Panc1 (cell line): ENCODE results near the gene LY9. TPM values are rescaled to one million over a fixed set of nuclear protein-coding genes. Genes with fewer than 3 reads are reported as not detected.
"Not testable (repeated sequence)": the region's sequence is repeated elsewhere in the genome, so short reads cannot be mapped to it uniquely, and the experiment has no call there.

Experiments
- ATAC-seq: fragments of 200-7000 bp; cut with Tn5 transposase; 2 replicates; pipeline ENCODE4 v1.9.1; 2020; ENCODE audit warnings: mild to moderate bottlenecking, moderate library complexity
- BruUV-seq: library from RNA; stranded (reverse); fragments of 400-500 nt; replicated peaks from 2 replicates; lab custom pipeline; 2021; lab: Mats Ljungman, UMichigan
- CTCF ChIA-PET: fragments of 300-600 bp; sonication (Branson Sonifier 250); formaldehyde crosslinking; loops from one replicate; lab custom pipeline; 2022; ENCODE audit warnings: antibody characterized with exemption; lab: Charles Lee
- POLR2A ChIA-PET: fragments of 300-600 bp; sonication (Branson Sonifier 250); formaldehyde crosslinking; loops from one replicate; lab custom pipeline; 2022; ENCODE audit warnings: antibody characterized with exemption; lab: Charles Lee
- DNase-seq: peaks from one replicate; pipeline ENCODE4 v3.0.0-alpha.2; 2010; ENCODE audit warnings: low read depth, low spot score
- H3K27ac ChIP-seq: 2 replicates; pipeline ENCODE4 v1.5.1; 2011; ENCODE audit warnings: mild to moderate bottlenecking, low read length, inconsistent platforms
- H3K27me3 ChIP-seq: fragments of 200-500 bp; sonication (Bioruptor generic); 2 replicates; pipeline ENCODE4 v1.6.0; 2014; ENCODE audit warnings: low read length, inconsistent platforms; ENCODE audit not compliant: control insufficient read depth, insufficient read depth
- H3K36me3 ChIP-seq: fragments of 200-500 bp; sonication (Bioruptor generic); 2 replicates; pipeline ENCODE4 v1.5.1; 2014; ENCODE audit warnings: inconsistent platforms, mild to moderate bottlenecking, low read length, moderate library complexity; ENCODE audit not compliant: control insufficient read depth, insufficient read depth
- H3K4me1 ChIP-seq: 2 replicates; pipeline ENCODE4 v1.5.1; 2011; ENCODE audit warnings: inconsistent platforms, mild to moderate bottlenecking, low read length, moderate library complexity; ENCODE audit not compliant: control insufficient read depth, insufficient read depth
- H3K4me3 ChIP-seq, 2 experiments: 2 replicates each; pipeline ENCODE4 v1.5.1; 2011 to 2012; ENCODE audit warnings: low read depth in 2 of 2, low read length in 2 of 2, mild to moderate bottlenecking in 2 of 2, inconsistent platforms in 1 of 2, moderate library complexity in 1 of 2
- H3K9me3 ChIP-seq: fragments of 200-500 bp; sonication (Bioruptor generic); 2 replicates; pipeline ENCODE4 v1.5.1; 2014; ENCODE audit warnings: low read depth, mild to moderate bottlenecking, inconsistent platforms, low read length, moderate library complexity; ENCODE audit not compliant: control insufficient read depth, insufficient read depth
- POLR2AphosphoS5 ChIP-seq: IDR thresholded peaks from 2 replicates; pipeline ENCODE4 v1.6.1; 2012; ENCODE audit warnings: mild to moderate bottlenecking, low read depth, low read length, moderate library complexity
- SIN3A ChIP-seq: IDR thresholded peaks from 2 replicates; pipeline ENCODE4 v1.6.1; 2012; ENCODE audit warnings: low read depth, mild to moderate bottlenecking, low read length, moderate library complexity, borderline replicate concordance; ENCODE audit not compliant: insufficient read depth
- TCF7L2 ChIP-seq: IDR thresholded peaks from 2 replicates; pipeline ENCODE4 v1.6.1; 2011; ENCODE audit warnings: mild to moderate bottlenecking, low read depth, low read length, inconsistent platforms
- in situ Hi-C: cut with HindIII; loops from 2 replicates; pipeline ENCODE4 v1.10.0; 2016; ENCODE audit warnings: low sequenced_read_pairs, low pct_unique_long_range_greater_than_20kb
- intact Hi-C: fragments of 100-400 bp; cut with micrococcal nuclease; formaldehyde crosslinking; loops from one replicate; pipeline ENCODE4 v1.10.0; 2022; ENCODE audit not compliant: unreplicated experiment
- total RNA-seq: library from RNA; stranded (reverse); gene quantifications from one replicate; pipeline ENCODE4 v1.2.1, GENCODE V29; 2021; ENCODE audit not compliant: unreplicated experiment
- TF ChIP-seq, protein P1 (sequence below): fragments of 450-650 bp; IDR thresholded peaks from 2 replicates; pipeline ENCODE4 v1.5.1; 2017; ENCODE audit warnings: mild to moderate bottlenecking
- TF ChIP-seq, protein P2 (sequence below), 2 experiments: IDR thresholded peaks; 2 replicates each; pipeline ENCODE4 v1.6.1; 2011 to 2012; ENCODE audit warnings: low read depth in 2 of 2, control low read depth in 1 of 2, low read length in 1 of 2, mild to moderate bottlenecking in 1 of 2, moderate library complexity in 1 of 2; ENCODE audit not compliant: insufficient read depth in 1 of 2

The LY9 gene
- total RNA-seq, 1 experiment from 2014 or later: 0.10 TPM

DNA sequence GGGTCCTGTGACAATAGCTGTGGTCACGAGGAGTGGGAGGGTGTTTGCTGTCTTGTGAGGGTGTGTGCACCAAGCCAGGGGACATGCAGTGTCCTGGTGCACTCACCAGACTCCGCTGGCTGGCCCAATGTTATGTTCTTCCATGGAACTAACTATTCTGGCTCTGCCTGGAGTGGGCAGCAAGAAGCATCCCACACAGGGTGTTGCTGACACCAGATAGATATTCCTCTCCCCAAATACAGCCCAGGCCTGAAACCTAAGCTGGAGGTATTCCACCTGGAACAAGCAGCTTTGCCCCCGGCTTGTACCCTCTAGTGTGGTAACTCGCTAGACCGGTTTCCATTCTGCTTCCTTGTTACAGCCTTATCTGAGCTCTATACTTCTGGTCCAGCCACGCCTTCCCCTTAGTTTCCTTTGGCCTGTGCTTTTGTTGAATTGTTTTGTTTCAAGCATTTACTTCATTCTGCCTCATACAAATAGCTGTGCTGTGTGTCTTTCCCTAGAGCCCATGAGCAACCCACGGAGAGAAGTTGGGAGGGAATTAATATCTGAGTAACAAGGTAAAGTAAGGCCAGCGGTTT, 14.7 kb upstream of the LY9 start:
- Histone ChIP-seq H3K4me1 (no peaks in the 10 kb centered on the region), H3K36me3 (no peaks in the 10 kb centered on the region), H3K4me3 (no peak overlapping the region), H3K9me3 (no peaks in the 10 kb centered on the region), H3K27me3 (no peaks in the 10 kb centered on the region), H3K27ac (no peak overlapping the region)
- no TSS peak for BruUV-seq
- intact Hi-C loops (no loop called here), in situ Hi-C loops (no loop called here)
- POLR2A ChIA-PET: no interaction called here
- ATAC-seq: no peak
- TF ChIP-seq, protein P1, sequence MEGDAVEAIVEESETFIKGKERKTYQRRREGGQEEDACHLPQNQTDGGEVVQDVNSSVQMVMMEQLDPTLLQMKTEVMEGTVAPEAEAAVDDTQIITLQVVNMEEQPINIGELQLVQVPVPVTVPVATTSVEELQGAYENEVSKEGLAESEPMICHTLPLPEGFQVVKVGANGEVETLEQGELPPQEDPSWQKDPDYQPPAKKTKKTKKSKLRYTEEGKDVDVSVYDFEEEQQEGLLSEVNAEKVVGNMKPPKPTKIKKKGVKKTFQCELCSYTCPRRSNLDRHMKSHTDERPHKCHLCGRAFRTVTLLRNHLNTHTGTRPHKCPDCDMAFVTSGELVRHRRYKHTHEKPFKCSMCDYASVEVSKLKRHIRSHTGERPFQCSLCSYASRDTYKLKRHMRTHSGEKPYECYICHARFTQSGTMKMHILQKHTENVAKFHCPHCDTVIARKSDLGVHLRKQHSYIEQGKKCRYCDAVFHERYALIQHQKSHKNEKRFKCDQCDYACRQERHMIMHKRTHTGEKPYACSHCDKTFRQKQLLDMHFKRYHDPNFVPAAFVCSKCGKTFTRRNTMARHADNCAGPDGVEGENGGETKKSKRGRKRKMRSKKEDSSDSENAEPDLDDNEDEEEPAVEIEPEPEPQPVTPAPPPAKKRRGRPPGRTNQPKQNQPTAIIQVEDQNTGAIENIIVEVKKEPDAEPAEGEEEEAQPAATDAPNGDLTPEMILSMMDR: no peak
- TF ChIP-seq SIN3A: no peak
- no peak for TF ChIP-seq TCF7L2
- TF ChIP-seq POLR2AphosphoS5: no peak
- TF ChIP-seq, protein P2, sequence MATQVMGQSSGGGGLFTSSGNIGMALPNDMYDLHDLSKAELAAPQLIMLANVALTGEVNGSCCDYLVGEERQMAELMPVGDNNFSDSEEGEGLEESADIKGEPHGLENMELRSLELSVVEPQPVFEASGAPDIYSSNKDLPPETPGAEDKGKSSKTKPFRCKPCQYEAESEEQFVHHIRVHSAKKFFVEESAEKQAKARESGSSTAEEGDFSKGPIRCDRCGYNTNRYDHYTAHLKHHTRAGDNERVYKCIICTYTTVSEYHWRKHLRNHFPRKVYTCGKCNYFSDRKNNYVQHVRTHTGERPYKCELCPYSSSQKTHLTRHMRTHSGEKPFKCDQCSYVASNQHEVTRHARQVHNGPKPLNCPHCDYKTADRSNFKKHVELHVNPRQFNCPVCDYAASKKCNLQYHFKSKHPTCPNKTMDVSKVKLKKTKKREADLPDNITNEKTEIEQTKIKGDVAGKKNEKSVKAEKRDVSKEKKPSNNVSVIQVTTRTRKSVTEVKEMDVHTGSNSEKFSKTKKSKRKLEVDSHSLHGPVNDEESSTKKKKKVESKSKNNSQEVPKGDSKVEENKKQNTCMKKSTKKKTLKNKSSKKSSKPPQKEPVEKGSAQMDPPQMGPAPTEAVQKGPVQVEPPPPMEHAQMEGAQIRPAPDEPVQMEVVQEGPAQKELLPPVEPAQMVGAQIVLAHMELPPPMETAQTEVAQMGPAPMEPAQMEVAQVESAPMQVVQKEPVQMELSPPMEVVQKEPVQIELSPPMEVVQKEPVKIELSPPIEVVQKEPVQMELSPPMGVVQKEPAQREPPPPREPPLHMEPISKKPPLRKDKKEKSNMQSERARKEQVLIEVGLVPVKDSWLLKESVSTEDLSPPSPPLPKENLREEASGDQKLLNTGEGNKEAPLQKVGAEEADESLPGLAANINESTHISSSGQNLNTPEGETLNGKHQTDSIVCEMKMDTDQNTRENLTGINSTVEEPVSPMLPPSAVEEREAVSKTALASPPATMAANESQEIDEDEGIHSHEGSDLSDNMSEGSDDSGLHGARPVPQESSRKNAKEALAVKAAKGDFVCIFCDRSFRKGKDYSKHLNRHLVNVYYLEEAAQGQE (IDR thresholded peaks at IDR 0.05; ENCODE audit: insufficient read depth in 1 of 2, low read depth in 2 of 2, low read length in 1 of 2): no peak
- CTCF ChIA-PET: no interaction called here
- no peak for DNase-seq

DNA sequence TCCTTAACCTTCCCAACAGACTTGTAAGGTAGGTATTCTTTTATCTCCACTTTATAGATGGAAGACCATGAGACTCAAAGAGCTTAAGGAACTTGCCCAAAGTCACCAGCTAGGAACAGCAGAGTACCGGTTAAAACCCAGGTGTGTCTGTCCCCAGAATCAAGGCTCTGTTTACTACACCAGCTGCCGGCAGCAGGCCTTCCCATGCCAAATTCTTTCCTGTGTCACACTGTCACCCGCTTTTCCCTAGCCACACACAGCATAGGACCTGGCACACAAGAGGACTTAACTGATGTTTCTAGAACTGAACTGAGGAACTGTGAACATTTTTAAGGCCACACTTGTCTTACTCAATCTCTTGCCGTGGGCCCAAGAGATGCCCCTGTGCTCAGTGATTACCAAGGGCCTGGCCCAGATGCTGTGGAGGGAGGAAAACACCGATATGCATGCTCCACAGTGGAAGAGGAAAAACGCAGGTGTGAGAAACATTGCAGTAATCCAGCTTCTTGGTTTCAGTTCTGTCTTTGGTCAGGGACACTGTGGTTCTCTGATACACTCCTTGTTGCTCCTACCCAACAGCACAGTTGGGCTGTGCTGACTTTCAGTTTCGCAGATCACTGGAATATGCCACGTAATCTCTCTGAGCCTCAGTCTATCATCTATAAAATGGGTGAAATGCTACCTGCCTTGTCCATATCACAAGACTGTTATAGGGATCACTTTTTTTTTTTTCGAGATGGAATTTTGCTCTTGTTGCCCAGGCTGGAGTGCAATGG, 13.9 kb upstream of the LY9 start:
- Histone ChIP-seq H3K4me3 (no peak overlapping the region), H3K27ac (no peak overlapping the region), H3K36me3 (no peaks in the 10 kb centered on the region), H3K27me3 (no peaks in the 10 kb centered on the region), H3K9me3 (no peaks in the 10 kb centered on the region), H3K4me1 (no peaks in the 10 kb centered on the region)
- no TSS peak for BruUV-seq
- DNase-seq (no peak), ATAC-seq (no peak)
- in situ Hi-C loops: no loop called here
- ChIA-PET CTCF (no interaction called here), POLR2A (no interaction called here)
- intact Hi-C loops: no loop called here
- TF ChIP-seq, protein P1: no peak
- TF ChIP-seq SIN3A (no peak), POLR2AphosphoS5 (no peak), TCF7L2 (no peak)
- TF ChIP-seq, protein P2 (IDR thresholded peaks at IDR 0.05; ENCODE audit: insufficient read depth in 1 of 2, low read depth in 2 of 2, low read length in 1 of 2): no peak

DNA sequence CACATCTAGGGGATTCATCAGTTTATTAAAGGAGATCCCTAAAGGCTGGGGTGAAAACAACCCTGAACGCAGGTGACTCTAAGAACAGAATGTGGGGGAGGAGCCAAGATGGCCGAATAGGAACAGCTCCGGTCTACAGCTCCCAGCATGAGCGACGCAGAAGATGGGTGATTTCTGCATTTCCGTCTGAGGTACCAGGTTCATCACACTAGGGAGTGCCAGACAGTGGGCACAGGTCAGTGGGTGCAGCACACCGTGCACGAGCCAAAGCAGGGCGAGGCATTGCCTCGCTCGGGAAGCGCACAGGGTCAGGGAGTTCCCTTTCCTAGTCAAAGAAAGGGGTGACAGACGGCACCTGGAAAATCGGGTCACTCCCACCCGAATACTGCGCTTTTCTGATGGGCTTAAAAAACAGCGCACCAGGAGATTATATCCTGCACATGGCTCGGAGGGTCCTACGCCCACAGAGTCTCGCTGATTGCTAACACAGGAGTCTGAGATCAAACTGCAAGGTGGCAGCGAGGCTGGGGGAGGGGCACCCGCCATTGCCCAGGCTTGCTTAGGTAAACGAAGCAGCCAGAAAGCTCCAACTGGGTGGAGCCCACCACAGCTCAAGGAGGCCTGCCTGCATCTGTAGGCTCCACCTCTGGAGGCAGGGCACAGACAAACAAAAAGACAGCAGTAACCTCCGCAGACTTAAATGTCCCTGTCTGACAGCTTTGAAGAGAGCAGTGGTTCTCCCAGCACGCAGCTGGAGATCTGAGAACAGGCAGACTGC, 12.8 kb upstream of the LY9 start:
- POLR2A ChIA-PET, BruUV-seq, intact Hi-C loops: not testable (repeated sequence)

More for the DNA sequence above, 12.8 kb upstream of the LY9 start:
- H3K36me3 ChIP-seq, H3K4me3 ChIP-seq, H3K9me3 ChIP-seq, DNase-seq, H3K27me3 ChIP-seq, CTCF ChIA-PET, in situ Hi-C loops, ATAC-seq, H3K4me1 ChIP-seq, H3K27ac ChIP-seq: not testable (repeated sequence)
